MG63 (cell line): ENCODE measurements around the gene STXBP2. TPM values are rescaled to one million over a fixed set of nuclear protein-coding genes. Genes with fewer than 3 reads are reported as not detected.

Source experiments
- DNase-seq: peaks from one replicate; pipeline ENCODE4 v3.0.0-alpha.2; 2020
- H3K27me3 ChIP-seq: fragments of 250-450 bp; sonication (Bioruptor Pico); 2 replicates; pipeline ENCODE4 v1.5.1; 2020; ENCODE audit warnings: mild to moderate bottlenecking, moderate library complexity
- H3K36me3 ChIP-seq: fragments of 250-450 bp; sonication (Bioruptor Pico); 2 replicates; pipeline ENCODE4 v1.5.1; 2020; ENCODE audit warnings: mild to moderate bottlenecking, moderate library complexity
- H3K4me3 ChIP-seq: fragments of 250-450 bp; sonication (Bioruptor Pico); 2 replicates; pipeline ENCODE4 v1.5.1; 2020; ENCODE audit warnings: mild to moderate bottlenecking, moderate library complexity
- H3K9me3 ChIP-seq: fragments of 250-450 bp; sonication (Bioruptor Pico); 2 replicates; pipeline ENCODE4 v1.5.1; 2020; ENCODE audit warnings: mild to moderate bottlenecking, moderate library complexity
- total RNA-seq: library from RNA; depleted of rRNA; stranded (reverse); fragments of >200 nt; shearing (Covaris generic); gene quantifications from 2 replicates; pipeline ENCODE4 v1.2.3, GENCODE V29; 2014; ENCODE audit warnings: low replicate concordance

The STXBP2 gene
- total RNA-seq, 1 experiment from 2014 or later, result 3.5 TPM

- H3K36me3 ChIP-seq, result no peaks in the 10 kb centered on the region
- H3K27me3 ChIP-seq, result peaks cover 68% of the 10 kb centered on the region
- no peak for DNase-seq
- no peak overlapping the region for H3K4me3 ChIP-seq
- peaks cover 1% of the 10 kb centered on the region for H3K9me3 ChIP-seq
Measured at GRCh38 chr19:7610491-7611240, 26.2 kb upstream of the STXBP2 start.

GRCh38 chr19:7611541-7612279 lies 25.2 kb upstream of the STXBP2 start:
- H3K36me3 ChIP-seq, result no peaks in the 10 kb centered on the region
- no peak overlapping the region for H3K4me3 ChIP-seq
- peaks cover 59% of the 10 kb centered on the region for H3K27me3 ChIP-seq
- no peaks in the 10 kb centered on the region for H3K9me3 ChIP-seq
- DNase-seq, result no peak

- H3K27me3 ChIP-seq, result peaks cover 52% of the 10 kb centered on the region
- H3K4me3 ChIP-seq, result no peak overlapping the region
- H3K9me3 ChIP-seq, result no peaks in the 10 kb centered on the region
- DNase-seq, result no peak
- no peaks in the 10 kb centered on the region for H3K36me3 ChIP-seq
Measured at GRCh38 chr19:7612282-7613274, 24.3 kb upstream of the STXBP2 start.

GRCh38 chr19:7614859-7615741 lies 21.8 kb upstream of the STXBP2 start:
- Histone ChIP-seq H3K9me3 (no peaks in the 10 kb centered on the region), H3K36me3 (peaks cover 12% of the 10 kb centered on the region), H3K4me3 (no peak overlapping the region), H3K27me3 (peaks cover 27% of the 10 kb centered on the region)
- DNase-seq, result no peak

DNA sequence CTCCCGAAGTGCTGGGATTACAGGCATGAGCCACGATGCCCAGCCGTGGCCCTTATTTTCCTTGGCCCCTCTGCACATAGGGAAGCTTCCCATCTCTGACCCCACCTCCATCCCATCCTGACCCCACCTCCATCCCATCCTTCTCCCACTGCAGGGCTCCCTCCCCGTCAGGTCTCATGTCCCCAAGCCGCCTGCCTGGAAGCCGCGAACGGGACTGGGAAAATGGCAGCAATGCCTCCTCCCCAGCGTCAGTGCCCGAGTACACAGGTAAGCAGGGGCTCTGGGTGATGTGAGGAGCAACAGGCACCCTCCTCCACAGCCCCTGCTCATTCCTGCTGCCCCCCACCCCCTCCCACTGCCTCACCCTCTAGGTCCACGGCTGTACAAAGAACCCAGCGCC lies 19.7 kb upstream of the STXBP2 start:
- DNase-seq, result no peak
- H3K4me3 ChIP-seq, result no peak overlapping the region
- H3K27me3 ChIP-seq, result peaks cover 9% of the 10 kb centered on the region
- peaks cover 31% of the 10 kb centered on the region for H3K36me3 ChIP-seq
- no peaks in the 10 kb centered on the region for H3K9me3 ChIP-seq

GRCh38 chr19:7617735-7618134 lies 19.2 kb upstream of the STXBP2 start:
- Histone ChIP-seq H3K9me3 (no peaks in the 10 kb centered on the region), H3K4me3 (no peak overlapping the region)
- DNase-seq, result no peak

DNA sequence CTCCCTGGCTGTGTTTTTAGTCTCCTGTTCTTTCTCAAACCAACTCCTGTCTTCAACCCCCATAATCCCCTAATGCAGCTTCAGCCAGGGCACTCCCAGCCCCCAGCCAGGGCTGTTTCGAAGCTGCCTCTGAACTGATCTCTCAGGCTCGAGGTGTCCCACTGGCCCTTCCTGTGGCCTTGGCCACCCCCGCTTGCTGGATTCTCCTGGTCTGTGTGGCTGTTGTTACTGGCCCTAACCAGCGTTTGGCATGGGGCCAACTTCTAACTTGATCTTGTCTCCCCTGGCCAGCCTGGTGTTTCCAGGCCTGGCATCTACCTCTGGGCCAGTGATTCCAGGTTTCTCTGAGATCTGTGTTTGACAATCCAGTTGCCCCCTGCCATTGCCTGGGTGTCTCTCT lies 18.6 kb upstream of the STXBP2 start:
- Histone ChIP-seq H3K4me3 (no peak overlapping the region), H3K27me3 (peaks cover 1% of the 10 kb centered on the region; the same call in 1 of the 2 replicates), H3K36me3 (peaks cover 43% of the 10 kb centered on the region), H3K9me3 (no peaks in the 10 kb centered on the region)
- no peak for DNase-seq

More at GRCh38 chr19:7617735-7618134, 19.2 kb upstream of the STXBP2 start:
- Histone ChIP-seq H3K27me3 (peaks cover 3% of the 10 kb centered on the region; the same call in 1 of the 2 replicates), H3K36me3 (peaks cover 37% of the 10 kb centered on the region)

DNA sequence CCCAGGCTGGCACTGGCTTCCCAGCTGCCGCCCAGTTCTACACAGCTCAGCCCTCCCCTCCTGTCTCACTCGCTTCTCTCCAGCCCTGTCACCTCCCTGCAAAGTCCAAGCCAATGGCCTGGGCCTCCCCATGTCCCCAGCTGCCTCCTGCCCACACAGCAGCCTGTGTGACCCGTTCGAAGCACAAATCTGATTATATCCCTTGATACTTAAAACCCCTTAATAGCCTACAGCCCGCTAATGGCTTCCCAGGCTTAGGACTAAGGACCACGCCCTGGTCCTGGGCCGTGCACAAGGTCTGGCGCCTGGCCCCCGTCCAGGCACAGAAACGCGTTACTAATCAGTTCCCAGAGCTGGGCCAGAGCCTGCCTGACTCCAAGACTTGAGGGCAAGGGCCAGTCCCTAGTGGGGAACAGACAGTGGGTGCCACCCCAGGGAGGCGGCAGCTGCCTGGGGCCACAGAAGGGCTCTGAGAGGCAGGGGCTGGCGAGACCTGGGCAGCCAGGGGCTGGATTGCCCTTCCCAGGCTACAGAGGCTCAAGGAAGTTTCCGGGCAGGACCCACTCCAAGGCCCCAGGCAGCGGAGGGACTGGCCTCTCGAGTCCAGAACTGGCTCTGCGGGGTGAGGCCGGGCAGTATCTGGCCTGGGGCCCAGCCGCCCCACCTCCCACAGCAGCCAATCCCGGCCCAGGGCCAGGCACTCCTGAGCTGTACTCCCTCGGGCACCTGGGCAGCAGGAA lies 18.0 kb upstream of the STXBP2 start:
- H3K4me3 ChIP-seq, result no peak overlapping the region
- H3K9me3 ChIP-seq, result no peaks in the 10 kb centered on the region
- no peak for DNase-seq
- H3K27me3 ChIP-seq, result no peaks in the 10 kb centered on the region
- peaks cover 47% of the 10 kb centered on the region for H3K36me3 ChIP-seq

DNA sequence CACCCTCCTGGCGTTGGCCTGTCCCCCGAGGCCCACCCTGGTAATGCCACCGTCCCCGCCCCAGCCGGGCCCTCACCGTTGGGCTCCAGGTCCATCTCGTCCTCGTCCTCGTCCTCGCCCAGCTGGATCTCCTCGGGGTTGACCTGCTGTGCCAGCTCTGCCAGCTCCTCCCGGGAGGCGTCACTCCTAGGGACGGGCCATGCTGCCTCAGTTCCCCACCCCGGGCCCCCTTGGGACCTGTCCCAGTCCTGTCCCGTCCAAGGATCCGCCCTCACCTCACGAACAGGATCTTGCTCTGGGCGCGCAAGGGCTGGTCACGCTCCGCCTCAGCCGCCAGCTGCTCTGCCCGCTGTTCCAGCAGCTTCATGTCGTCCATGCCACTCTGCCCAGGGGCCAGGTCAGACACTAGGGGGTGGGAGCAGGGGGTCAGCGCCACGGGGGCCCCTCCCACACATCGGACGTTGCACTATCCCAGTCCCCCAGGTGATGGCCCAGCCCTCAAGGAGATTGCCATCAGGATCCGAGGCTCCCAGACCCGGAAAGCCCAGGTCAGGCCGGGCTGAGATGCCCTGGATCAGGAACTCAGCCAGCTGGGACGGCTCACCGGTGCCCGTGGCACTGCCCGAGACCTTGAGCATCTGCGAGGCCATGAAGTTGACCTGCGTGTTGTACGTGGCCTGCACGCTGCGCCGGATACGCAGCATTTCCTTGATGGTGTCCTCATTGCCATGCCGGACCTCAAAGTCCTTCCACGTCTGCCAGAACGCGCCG lies 17.1 kb upstream of the STXBP2 start:
- Histone ChIP-seq H3K9me3 (no peaks in the 10 kb centered on the region), H3K27me3 (no peaks in the 10 kb centered on the region), H3K36me3 (peaks cover 54% of the 10 kb centered on the region), H3K4me3 (no peak overlapping the region)
- DNase-seq, result no peak

DNA sequence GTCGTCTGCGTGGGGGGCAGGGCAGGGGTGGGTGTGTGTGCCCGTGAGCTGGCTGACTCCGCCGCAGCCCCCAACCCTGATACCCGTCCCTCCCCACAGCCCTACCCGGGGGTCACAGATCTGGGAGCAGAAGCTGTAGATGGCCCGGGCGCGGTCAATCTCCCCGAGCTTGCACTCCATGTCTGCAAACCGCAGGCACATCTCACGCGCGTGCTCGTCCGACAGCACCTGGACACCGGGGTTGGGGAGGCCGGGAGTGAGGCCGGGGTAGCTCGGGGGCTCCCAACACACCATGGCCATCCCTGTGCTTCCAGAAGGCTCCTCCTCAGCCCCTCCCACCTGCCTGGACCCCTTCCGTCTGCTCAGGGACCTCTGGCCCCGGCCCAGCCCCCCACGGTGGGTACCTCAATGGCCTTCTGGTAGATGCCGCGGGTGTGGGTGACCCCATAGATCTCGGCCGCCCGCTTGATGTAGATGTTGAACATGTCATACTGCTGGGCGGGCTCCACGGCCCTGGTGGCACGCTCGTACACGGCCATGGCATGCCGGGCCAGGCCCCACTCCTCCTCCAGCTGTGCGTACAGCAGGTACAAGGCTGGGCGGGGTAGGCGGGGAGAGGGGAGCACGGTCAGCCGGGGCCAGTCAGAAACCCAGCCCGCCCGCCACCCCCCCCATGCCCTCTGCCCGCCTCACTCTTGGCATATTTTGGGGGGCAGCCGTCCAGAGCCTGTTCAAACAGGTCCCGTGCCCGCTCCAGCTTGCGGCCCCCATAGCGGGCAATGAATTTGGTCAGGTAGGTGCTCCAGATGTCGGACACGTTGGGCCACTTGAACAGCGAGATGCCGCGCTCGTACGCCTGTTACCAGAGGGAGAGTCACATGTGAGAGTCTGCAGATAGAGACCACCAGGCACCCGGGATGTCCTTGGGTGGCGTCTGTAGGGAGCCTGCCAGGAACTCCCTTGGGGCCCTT lies 16.2 kb upstream of the STXBP2 start:
- no peaks in the 10 kb centered on the region for H3K27me3 ChIP-seq
- H3K4me3 ChIP-seq, result no peak overlapping the region
- no peak for DNase-seq
- no peaks in the 10 kb centered on the region for H3K9me3 ChIP-seq
- H3K36me3 ChIP-seq, result peaks cover 59% of the 10 kb centered on the region

DNA sequence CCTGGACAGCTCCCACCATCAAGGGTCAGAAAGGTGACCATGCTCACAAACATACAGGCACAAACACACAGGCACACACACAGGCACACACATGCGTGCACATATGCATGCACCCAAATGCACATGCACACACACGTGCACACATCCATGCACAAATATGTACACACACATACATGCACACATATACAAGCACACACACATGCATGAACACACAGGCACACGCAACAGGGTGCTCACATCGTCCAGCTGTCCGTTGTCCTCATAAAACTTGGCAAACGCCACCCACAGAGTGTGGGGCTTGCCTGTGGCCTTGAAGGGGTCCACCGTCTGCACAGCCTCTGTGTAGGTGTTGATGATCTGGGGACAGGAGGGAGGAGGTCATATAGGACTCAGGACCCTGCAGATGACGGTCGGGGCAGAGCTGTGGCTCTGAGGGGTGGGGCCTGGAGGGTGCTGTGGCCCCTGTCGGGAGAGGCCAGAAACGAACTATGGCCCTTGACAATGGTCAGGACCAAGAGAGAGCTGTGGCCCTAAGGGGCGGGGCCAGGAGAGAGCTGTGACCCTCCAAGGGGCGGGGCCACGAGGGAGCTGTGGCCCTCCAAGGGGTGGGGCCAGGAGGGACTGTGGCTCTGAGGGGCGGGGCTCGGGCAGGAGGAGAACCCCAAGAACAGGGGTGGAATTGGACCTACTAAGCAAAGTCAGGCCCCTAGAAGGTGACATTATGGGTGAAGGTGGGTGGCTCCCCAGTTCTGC lies 13.8 kb upstream of the STXBP2 start:
- no peak overlapping the region for H3K4me3 ChIP-seq
- H3K27me3 ChIP-seq, result no peaks in the 10 kb centered on the region
- no peak for DNase-seq
- peaks cover 82% of the 10 kb centered on the region for H3K36me3 ChIP-seq
- no peaks in the 10 kb centered on the region for H3K9me3 ChIP-seq

GRCh38 chr19:7623725-7624603 lies 12.9 kb upstream of the STXBP2 start:
- no peaks in the 10 kb centered on the region for H3K9me3 ChIP-seq
- peaks cover 77% of the 10 kb centered on the region for H3K36me3 ChIP-seq

More at GRCh38 chr19:7623725-7624603, 12.9 kb upstream of the STXBP2 start:
- no peak overlapping the region for H3K4me3 ChIP-seq
- DNase-seq, result no peak
- H3K27me3 ChIP-seq, result no peaks in the 10 kb centered on the region
